CD4-positive, alpha-beta T cell treated with Interleukin-2 at 100 ng/mL for 4 hours (primary cell): ENCODE data around the gene GTF3C4.

Experiments used
- DNase-seq: peaks from one replicate; pipeline ENCODE4 v3.0.0-alpha.2; 2020; ENCODE audit warnings: low spot score

The GTF3C4 gene

DNA sequence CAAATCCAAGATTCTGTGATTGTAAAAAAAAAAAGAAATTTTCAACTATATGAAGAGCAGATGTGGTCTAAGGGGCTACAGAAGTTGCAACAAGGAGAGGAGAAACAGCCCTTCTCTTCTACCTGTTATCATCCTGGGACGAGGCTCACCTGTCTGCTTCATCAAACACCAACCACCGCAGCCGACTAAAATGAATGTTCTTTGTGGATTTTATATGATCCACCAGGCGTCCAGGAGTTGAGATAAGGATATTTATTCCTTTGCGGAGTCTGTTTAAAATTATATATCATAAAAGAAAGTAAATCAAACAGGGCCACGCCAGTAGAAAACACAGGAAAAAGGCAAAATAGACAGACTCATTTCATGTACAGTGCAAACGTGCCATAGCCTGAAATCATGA is 22.0 kb upstream of the GTF3C4 start:
- DNase-seq: no peak

DNA sequence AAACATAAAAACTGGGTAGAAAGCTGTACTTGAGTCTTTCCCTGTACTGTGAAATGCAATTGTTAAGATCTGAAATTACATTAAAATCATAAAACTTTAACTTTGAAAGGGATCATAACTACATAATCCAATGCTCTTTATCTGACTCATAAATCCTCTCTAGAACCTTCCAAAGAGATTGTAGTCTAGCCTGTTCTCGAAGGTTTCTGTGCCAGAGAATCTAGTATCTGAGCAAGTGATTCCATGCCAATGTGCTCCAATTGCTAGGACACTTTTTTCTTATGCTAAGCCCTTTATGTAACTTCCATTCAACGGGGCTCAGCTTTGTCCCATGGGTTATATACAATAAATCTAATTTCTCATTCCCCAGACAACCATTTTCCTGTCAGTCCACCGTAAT is 21.6 kb upstream of the GTF3C4 start:
- no peak for DNase-seq

DNA sequence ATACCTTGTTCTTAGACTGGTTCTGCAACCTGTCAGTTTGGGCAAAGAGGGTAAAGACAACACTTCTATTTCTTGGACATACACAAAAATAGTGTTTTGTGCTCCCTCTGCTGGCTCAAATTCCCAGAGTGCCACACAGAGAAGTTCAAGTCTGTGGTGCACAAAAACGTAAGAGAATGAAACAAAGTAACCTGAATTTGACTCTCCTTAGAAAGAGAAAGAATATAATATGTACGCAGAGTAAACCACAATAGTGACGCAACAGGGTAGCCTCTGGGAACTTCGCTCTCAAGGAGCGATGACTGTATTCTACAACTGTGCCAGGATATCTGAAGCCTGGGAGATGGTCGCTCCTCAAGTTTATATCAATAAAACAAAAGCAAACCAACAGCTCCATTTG is 19.0 kb upstream of the GTF3C4 start:
- no peak for DNase-seq

DNA sequence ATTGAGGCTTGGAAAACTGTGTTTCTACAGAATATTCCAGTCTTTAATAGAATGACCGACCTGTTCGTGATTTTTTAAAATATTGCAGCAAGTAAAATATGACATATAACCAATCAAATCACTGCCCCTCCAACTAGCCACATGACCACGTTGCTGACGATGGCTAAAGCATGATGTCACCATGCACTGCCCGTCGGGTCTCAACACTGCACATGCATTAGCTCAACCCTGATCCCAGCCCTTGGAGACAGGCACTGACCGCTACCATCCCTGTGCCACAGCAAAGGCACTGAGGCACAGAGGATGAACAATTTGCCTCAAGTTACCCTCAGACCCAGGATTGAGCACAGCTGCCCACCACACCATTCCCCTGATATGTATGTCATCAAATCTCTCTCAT is 14.0 kb upstream of the GTF3C4 start:
- DNase-seq: no peak

DNA sequence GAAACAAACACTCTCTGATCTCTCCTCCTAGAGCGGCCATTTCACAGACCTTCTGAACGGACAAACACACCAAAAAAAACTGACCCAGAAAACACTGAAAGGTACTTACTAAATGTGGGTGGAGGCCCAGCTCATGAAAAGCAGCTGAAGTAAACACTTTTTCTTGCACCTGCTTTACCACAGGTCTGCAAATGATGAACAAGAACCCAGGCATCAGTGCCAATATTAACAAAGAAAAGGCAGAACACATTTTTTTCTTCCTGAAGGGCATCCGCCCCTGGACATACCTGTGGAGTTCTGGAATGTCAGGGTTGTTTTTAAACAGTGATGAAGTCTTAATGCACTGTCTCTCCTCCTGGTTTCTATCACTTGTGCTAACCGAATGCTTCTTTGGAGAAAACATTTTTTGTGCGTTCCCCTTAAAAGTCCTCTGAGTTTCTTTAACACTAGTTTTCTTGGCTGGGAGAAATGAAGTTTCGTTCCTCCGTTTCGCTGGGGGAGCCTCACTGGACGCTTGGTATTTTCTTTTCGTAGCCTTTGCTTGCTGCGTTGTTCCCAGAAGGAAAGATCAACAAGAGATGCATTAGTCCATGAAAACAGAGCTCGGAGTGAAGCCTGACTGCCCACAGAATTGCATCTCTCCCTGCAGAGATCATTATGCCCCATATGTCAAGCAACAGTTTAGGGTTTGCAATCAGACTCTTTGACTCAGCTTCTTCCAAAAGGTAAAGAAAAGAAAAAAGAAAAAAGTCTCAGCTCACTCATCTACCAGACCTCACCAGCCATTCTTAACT is 7.9 kb upstream of the GTF3C4 start:
- DNase-seq: no peak

DNA sequence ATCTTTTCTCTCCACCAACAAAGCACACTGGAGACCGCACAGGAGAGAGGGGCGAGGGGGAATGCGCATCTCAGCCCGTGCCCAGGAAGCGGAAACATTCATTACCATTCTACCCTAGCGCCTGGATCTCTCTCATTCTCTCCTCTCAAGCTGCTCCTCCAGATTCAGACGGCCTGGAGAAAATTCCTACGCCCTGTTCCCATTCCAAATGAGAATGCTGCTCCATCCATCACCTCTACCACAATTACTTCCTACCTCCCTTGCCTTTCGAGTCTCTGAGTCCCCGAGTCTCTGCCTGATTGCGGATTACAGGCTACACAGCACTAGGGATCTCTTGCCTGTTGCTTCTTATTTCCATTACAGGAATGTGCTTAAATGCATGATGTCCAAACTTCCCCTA is 7.1 kb upstream of the GTF3C4 start:
- no peak for DNase-seq

DNA sequence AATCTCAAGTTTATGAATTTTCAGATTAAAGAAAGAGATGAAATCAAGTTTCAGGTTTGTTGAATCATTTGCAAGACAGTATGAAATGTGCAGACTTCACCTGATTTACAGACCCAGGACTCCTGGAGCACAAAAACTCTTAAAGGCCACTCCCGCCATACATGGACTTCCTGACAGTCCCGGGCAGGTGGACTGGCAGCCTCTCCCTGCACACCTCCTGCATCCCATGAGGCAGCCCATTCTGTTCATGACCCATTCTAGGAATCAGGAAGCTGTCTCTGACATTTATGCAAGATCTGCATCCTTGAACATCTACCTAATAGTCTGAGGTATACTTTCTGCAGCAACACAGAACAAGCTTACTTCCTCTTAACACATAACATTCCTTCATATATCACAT is 6.4 kb upstream of the GTF3C4 start:
- DNase-seq: no peak

DNA sequence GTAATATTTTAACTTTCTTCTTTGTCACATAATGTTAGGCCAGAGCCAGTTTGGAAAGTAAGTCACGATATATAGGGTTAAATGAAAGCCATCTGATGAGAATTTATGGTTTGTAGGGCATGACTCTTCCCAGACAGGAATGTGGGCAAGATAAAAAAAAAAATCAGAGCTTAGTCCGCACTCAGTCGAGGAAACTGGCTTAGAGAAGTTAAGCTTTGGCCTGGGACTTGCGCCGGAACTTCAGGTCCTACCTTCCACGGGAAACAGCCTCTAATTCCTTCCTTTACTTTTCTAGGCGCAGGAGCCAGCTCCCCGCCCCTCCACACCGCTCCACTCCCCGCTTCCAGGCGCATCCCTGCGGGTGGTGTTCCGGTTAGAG is 956 bp upstream of the GTF3C4 start:
- DNase-seq: no peak

DNA sequence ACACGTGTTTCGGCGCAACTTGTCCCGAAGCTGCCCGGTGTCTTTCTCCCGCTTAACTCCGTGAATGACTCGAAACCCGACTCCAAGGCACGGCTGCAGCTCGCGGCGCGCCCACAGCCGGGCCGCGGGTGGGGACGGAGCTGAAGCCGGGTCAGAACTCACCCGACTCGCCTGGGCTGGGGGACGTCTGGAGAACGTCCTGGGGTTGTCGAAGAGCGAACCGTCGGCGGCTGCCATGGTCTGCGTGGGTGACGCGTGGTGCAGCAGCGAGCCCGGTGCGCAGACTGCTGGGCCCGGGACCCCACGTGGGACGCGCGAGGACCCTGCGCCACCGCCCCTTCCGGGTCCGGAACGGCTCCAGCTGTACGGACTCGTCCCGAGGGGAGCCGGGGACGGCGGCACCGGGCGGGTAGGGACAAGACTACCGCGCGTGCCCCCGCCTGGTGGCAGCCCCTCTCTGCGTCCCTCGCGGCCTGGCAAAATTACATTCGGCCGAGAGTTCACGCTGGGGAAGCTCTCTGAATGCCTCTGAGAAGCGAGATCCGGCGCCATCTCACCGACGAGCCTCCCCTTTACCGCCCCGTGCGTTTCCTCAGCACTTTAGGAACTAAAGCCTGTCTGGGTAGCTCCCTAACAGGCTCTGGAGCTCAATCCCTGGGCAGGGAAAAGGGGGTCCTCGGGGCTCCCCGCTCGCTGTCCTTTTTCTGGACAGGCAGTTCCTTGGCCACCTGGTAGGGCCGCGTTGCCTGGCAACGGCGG is 387 bp upstream of the GTF3C4 start, which contains the start of gene DDX31:
Gene DDX31, minus strand, starts transcription at position 286 of the 759 bp plus-strand sequence. Its CDS starts 49 bp downstream, at position 237.
- DNase-seq: peak; percentile 87

DNA sequence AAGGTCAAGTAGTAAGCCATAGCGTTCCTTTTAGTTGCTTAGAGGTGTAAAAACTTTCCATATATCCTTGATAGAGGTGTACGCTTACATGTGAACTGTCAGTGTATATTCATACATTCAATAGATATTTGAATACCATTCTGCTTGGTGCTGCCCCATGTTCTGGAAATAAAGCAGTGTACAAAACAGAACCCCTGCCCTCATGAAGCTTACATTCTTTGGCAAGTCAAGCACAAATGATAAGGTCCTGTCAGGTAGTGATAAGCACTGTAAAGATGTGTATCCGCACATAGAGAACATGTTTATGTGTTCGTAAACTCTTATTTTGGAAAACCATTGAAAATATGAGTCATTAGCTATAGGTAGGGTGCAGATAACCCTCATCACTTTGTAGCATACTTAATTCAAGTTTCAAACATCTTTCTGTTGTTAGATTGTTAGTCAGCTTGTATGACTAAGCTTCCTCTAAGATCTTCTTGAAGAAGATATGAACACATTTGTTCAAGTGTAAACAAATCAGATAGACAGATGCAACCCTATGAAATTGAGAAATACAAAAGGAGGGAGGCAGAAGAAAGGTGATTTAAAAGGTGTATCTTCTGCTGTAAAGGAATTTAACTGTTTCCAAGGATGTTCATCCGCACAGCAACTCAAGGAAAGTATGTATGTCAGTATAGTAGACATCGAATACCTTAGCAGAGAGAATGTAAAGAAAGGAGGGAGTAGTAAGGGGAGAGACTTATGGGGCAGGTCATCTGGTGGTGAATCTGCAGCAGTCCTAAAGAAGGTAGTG is 1.6 kb downstream of the GTF3C4 start:
- peak; percentile 47 for DNase-seq

DNA sequence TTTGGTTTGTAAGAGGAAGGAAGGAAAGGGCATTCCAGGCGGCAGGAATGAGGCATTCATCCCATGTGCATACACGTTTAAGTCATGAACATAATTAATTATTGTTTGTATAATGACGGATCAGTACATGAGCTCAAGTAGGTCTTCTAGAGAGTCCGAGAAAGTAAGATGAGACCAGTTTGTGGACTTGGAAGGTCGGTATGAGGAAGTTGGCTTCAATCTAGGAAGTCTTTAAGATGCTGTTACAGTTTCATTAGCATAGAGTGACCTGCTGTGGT is 2.1 kb downstream of the GTF3C4 start:
- DNase-seq: no peak

DNA sequence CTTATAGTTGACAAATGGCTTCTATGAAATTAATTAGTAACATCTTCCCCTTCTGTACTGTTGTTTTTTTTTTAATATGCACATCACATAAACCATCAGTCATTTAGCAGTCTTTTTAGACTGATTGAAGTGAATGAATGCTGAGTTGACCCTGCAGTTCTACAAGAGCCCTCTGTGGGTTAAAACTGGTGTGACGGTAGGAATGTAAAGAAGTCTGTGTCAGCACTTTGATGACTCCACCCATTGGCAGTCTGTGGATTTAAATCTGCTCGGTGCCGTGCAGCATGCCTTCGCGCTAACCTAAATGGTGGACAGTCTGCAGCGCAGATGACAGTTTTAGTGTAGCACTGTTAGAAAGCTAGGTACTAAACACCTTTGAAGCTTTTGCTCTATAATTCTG is 3.1 kb downstream of the GTF3C4 start:
- peak; percentile 7 for DNase-seq

DNA sequence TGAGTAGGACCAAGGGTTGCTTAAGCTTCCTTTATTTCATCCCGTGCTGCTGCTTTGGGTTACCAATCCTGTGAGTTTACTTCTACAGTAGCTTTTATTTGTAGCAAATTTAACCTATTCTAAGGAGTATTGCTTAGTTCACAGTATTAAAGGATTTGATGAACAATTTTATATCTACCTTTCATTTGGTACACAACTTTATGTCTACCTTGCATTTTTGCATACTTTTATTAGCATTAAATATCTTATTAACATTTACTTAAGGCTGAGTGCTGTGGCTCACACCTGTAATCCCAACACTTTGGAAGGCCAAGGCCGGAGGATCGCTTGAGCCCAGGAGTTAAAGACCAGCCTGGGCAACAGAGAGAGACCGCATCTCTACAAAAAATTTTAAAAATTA is 4.2 kb downstream of the GTF3C4 start:
- no peak for DNase-seq

DNA sequence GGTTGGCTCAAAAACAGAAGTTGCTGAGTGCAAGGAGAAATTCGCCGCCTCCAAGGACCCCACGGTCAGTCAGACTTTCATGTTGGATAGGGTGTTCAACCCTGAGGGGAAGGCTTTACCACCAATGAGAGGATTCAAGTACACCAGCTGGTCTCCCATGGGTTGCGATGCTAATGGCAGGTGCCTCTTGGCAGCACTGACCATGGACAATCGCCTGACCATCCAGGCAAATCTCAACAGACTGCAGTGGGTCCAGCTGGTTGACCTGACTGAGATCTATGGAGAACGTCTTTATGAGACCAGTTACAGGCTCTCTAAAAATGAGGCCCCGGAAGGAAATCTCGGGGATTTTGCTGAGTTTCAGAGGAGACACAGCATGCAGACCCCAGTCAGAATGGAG is 7.7 kb downstream of the GTF3C4 start:
- no peak for DNase-seq

DNA sequence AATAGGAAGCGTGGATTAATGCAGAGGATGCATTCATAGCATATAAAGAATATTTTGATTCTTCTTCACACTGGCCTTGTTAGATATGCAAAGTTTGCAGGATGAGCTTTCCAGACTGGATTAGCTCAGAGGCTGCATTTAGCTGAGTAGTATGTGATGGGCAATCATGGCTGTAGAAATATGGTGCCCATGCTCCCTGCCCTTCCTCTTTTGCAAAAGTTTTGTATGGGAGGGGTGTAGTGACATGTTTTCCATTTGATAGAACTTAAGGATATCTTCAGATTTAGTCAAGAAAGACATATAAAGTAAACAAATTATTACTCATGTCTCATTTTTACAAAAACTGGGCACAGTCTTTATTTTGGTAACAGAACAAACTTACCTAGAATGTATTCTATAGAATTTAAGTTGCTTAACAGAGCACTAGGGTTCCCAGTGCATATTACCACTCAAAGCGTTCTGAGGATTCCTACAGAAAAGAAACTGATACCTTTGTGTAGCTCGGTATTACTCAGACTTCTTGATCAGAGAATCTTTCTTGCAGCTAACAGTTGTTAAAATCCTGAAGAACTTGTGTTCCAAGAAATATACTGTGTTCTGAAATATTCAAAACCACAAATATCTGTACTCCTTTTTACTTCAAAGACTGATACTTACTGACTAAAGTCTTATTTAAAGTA is 9.8 kb downstream of the GTF3C4 start:
- DNase-seq: no peak

DNA sequence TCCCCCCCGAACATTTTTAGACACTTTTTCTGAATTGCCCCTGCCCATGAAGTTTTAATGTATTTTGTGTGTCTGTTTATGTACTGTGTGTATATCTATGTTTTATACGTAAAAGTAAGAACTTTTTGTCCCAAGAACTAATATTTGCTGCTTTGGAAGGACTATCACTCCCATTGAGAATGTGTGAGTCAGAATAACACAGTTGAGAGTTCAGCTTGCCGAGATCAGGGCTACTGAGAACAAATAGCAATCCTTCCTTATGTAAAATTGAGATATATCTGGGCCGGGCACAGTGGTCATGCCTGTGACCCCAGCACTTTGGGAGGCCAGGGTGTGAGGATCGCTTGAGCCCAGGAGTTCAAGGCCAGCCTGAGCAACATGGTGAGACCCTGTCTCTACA is 11.3 kb downstream of the GTF3C4 start:
- no peak for DNase-seq

DNA sequence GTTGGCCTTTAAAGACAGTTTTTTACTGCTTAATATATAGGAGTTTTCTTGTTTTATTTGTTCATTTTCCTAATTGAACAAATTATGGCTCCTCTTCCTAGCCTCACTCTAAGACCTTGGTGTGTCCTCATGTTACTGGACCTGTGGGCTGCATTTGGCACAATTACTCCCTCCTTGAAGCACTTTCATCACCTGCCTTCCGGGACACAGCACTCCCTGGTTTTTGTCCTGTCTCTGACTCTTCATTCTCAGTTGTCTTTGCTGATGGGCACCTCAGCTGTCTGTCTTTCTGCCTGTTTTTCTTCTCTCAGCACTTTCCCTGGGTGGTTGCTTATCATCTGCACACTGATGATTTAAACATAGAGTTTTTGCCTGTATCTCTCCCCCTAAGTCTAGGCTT is 13.6 kb downstream of the GTF3C4 start:
- DNase-seq: no peak

DNA sequence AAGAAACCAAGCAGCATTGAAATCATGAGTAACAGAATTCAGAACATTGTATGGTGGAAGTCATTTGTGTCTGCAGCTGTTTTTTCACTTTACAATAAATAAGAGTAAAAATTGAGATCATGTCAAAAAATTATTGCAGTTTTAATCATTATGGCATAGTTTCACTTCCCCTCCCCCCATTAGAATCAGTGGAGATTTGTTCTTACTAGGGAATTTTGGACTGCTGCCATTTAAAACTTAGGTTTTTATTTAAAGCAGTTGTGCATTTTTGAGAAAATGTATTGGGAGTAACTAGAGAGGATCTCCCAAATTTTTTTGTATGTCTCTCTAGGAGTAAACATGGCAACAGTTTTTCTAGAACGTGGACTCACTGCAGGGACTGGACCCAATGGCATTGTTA is 20.4 kb downstream of the GTF3C4 start:
- no peak for DNase-seq

DNA sequence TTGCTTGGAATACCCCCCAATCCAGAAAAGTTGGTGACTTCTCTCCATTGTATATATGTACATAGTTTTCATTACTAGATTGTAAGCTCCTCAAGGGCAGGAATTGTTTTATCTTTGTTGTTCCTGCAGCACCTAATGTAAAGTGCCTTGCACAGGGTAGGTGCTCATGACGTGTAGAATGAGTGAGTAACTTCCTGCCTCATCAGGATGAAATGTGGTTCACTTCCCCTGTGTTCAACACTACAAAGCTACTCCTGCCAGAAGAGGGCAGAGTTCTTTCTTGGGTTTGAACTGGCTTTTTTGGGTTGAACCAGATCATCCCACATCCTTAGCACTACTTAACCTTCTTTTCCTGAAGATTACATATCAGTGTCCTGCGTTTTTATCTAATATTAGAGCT is 23.9 kb downstream of the GTF3C4 start:
- peak; percentile 46 for DNase-seq

DNA sequence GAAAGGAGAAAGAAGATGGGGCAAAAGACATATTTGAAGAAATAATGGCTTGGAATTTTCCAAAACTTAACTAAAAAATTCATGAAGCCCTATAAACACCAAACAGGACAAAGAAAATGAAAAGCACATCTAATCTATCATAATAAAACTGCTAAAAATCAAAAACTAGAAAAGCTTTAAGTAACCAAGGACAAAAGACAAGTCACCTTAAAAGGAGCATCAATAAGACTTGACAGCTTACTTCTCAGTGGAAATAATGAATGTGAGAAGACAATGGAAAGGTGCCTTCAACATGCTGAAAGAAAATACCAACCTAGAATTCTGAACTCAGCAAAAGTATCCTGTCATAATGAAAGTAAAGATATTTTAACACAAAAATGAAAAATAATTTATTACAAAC is 27.0 kb downstream of the GTF3C4 start:
- no peak for DNase-seq

DNA sequence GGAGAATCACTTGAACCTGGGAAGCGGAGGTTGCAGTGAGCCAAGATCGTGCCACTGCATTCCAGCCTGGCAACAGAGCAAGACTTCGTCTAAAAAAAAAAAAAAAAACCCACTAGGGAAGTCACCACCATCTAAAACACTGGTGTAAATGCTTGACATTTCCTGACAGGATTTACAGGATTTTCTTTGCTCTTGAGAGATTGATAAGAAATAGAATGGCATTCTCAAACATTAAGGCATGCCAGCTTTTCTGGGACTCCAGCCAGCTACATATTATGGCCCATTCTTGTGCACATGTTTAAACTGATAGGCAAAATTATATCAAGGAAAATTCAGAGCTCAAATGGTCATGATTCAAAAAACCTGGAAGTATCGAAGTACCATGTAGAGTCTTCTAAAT is 28.7 kb downstream of the GTF3C4 start:
- no peak for DNase-seq

DNA sequence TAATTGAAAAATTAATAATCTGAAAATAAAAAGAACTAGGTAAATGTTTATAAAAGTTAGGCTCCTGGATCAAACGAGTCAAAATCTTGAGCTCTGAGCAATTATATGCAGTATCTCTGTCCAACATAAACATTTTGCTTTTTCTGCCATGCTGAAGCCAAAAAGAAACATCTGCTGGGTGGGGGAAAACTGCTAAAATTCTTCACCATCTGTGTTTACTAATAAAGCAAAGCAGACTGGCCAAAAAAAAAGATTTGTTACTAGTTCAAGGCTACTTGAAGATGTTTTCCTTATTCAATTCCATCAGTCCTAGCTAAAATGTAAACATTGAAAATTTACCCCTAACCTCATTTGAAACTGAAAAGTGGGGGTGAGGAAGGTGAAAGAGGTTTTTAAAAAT is 29.7 kb downstream of the GTF3C4 start:
- DNase-seq: no peak

DNA sequence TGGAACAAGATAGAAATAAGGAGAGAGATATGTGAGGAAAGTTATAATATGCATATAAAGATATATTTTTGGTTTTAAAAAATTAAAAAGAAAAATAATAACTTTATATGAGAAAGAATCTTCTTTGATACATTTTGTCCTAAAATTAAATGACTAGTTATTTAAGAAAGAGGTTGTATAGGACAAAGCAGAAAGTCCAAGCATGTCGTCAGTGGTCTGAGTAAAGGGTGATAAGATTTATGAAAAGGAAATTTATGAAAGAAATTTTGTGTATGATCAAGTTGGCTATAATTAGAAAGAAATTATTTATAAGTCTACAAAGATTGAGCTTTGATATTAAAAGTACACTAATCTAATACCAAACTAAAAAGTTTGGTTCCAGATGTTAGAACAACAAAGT is 32.0 kb downstream of the GTF3C4 start:
- no peak for DNase-seq
